H1 (cell line): ENCODE data around the gene GPT2. TPM values are rescaled to one million over a fixed set of nuclear protein-coding genes. Genes with fewer than 3 reads are reported as not detected.

Experiments
- CTCF ChIA-PET: fragments of 300-600 bp; sonication (Branson Sonifier 250); formaldehyde crosslinking; loops from one replicate; lab custom pipeline; 2021; ENCODE audit not compliant: partially characterized antibody; lab: Charles Lee
- POLR2A ChIA-PET: fragments of 300-600 bp; sonication (Branson Sonifier 250); formaldehyde crosslinking; loops from one replicate; lab custom pipeline; 2021; ENCODE audit warnings: inconsistent platforms; ENCODE audit not compliant: partially characterized antibody; lab: Charles Lee
- DNase-seq, 2 experiments: peaks; one replicate each; pipeline versions ENCODE4 v3.0.0 to v3.0.0-alpha.2; 2010 to 2022; ENCODE audit warnings: low spot score in 2 of 2, low read depth in 1 of 2, mixed read lengths in 1 of 2
- FAIRE-seq: peaks from 2 replicates; lab custom pipeline; 2011; peaks lifted over from hg19 to GRCh38; lab: Jason Lieb, UNC
- H2AFZ ChIP-seq: 2 replicates; pipeline ENCODE4 v1.8.1; 2012; ENCODE audit warnings: low read length, inconsistent platforms
- H2AK5ac ChIP-seq: 2 replicates; pipeline ENCODE4 v1.6.1; 2013; ENCODE audit warnings: low read depth, low read length
- H2BK120ac ChIP-seq: replicated peaks from 2 replicates; pipeline ENCODE3; 2013; ENCODE audit warnings: low read depth, low read length, inconsistent platforms
- H2BK12ac ChIP-seq: 2 replicates; pipeline ENCODE4 v1.6.1; 2013; ENCODE audit warnings: low read depth, low read length
- H2BK15ac ChIP-seq: 2 replicates; pipeline ENCODE4 v1.6.1; 2013; ENCODE audit warnings: low read length
- H2BK20ac ChIP-seq: 2 replicates; pipeline ENCODE4 v1.6.1; 2013; ENCODE audit warnings: low read length
- H2BK5ac ChIP-seq: 2 replicates; pipeline ENCODE4 v1.6.1; 2013; ENCODE audit warnings: low read depth, low read length
- H3K14ac ChIP-seq: 2 replicates; pipeline ENCODE4 v1.6.1; 2013; ENCODE audit warnings: inconsistent platforms; ENCODE audit not compliant: insufficient read length
- H3K18ac ChIP-seq: 2 replicates; pipeline ENCODE4 v1.6.1; 2013; ENCODE audit warnings: low read length; ENCODE audit errors: extremely low read depth
- H3K23ac ChIP-seq: 2 replicates; pipeline ENCODE4 v1.6.1; 2013; ENCODE audit warnings: inconsistent platforms; ENCODE audit not compliant: insufficient read length
- H3K23me2 ChIP-seq: 2 replicates; pipeline ENCODE4 v1.6.1; 2013; ENCODE audit warnings: low read depth, low read length
- H3K27ac ChIP-seq: 2 replicates; pipeline ENCODE4 v1.6.1; 2011; ENCODE audit warnings: low read depth, low read length, inconsistent platforms
- H3K27me3 ChIP-seq, 4 experiments: replicated peaks in 1 of 4; 1 replicate in 1 of 4; 2 replicates in 3 of 4; pipeline versions ENCODE4 v1.6.1 to v1.8.1; 2011 to 2013; ENCODE audit warnings: low read length in 3 of 4, mild to moderate bottlenecking in 3 of 4, inconsistent platforms in 2 of 4, mixed read lengths in 2 of 4, moderate library complexity in 1 of 4; ENCODE audit not compliant: control insufficient read depth in 3 of 4, insufficient read depth in 3 of 4; ENCODE audit errors: extremely low read depth in 1 of 4
- H3K36me3 ChIP-seq, 4 experiments: 2 replicates each; pipeline versions ENCODE4 v1.6.1 to v1.8.1; 2011 to 2013; ENCODE audit warnings: mild to moderate bottlenecking in 4 of 4, low read length in 3 of 4, moderate library complexity in 2 of 4, control low read depth in 1 of 4, inconsistent platforms in 1 of 4; ENCODE audit not compliant: insufficient read depth in 4 of 4, control insufficient read depth in 2 of 4
- H3K4ac ChIP-seq: replicated peaks from 2 replicates; pipeline ENCODE3; 2013; ENCODE audit warnings: low read length, low read depth, mixed read lengths, inconsistent platforms; ENCODE audit not compliant: insufficient read length
- H3K4me1 ChIP-seq, 4 experiments: replicated peaks in 1 of 4; 1 replicate in 1 of 4; 2 replicates in 3 of 4; pipeline versions ENCODE4 v1.6.1 to v1.8.1; 2011 to 2013; ENCODE audit warnings: low read length in 3 of 4, inconsistent platforms in 2 of 4, mixed read lengths in 1 of 4; ENCODE audit not compliant: insufficient read depth in 4 of 4, control insufficient read depth in 3 of 4
- H3K4me2 ChIP-seq, 2 experiments: 2 replicates each; pipeline versions ENCODE4 v1.6.1 to v1.8.1; 2011 to 2013; ENCODE audit warnings: low read depth in 2 of 2, low read length in 2 of 2, control low read depth in 1 of 2, inconsistent platforms in 1 of 2, mild to moderate bottlenecking in 1 of 2; ENCODE audit not compliant: insufficient read depth in 1 of 2
- H3K4me3 ChIP-seq, 4 experiments: fragments of 200-600, 300-600 bp in 1 of 4; sonication (generic), shearing (Covaris generic), sonication (Bioruptor Twin) in 1 of 4; 2 replicates each; pipeline versions ENCODE4 v1.5.1 to v1.8.1; 2011 to 2016; ENCODE audit warnings: low read length in 4 of 4, low read depth in 3 of 4, control low read depth in 2 of 4, inconsistent platforms in 2 of 4, mild to moderate bottlenecking in 2 of 4, mixed read lengths in 1 of 4, moderate library complexity in 1 of 4; ENCODE audit not compliant: insufficient read depth in 2 of 4; ENCODE audit errors: extremely low read depth in 1 of 4
- H3K56ac ChIP-seq: replicated peaks from 2 replicates; pipeline ENCODE3; 2013; ENCODE audit warnings: low read depth, mild to moderate bottlenecking, mixed read lengths, low read length, inconsistent platforms; ENCODE audit not compliant: insufficient read length
- H3K79me1 ChIP-seq: 2 replicates; pipeline ENCODE4 v1.6.1; 2013; ENCODE audit warnings: low read depth, low read length, control low read depth
- H3K79me2 ChIP-seq, 2 experiments: 2 replicates each; pipeline versions ENCODE4 v1.6.1 to v1.8.1; 2012 to 2013; ENCODE audit warnings: low read length in 2 of 2, mild to moderate bottlenecking in 2 of 2, inconsistent platforms in 1 of 2; ENCODE audit not compliant: insufficient read depth in 2 of 2, control insufficient read depth in 1 of 2
- H3K9ac ChIP-seq, 4 experiments: replicated peaks in 1 of 4; 1 replicate in 1 of 4; 2 replicates in 3 of 4; pipeline versions ENCODE4 v1.6.1 to v1.8.1; 2011 to 2013; ENCODE audit warnings: low read depth in 3 of 4, low read length in 3 of 4, control low read depth in 2 of 4, mild to moderate bottlenecking in 2 of 4, moderate library complexity in 2 of 4, inconsistent platforms in 1 of 4; ENCODE audit errors: extremely low read depth in 1 of 4
- H3K9me3 ChIP-seq, 2 experiments: 2 replicates each; pipeline versions ENCODE4 v1.6.1 to v1.8.1; 2012 to 2013; ENCODE audit warnings: mild to moderate bottlenecking in 2 of 2, moderate library complexity in 2 of 2, control low read depth in 1 of 2, inconsistent platforms in 1 of 2, low read depth in 1 of 2, low read length in 1 of 2, mixed read lengths in 1 of 2; ENCODE audit not compliant: insufficient read depth in 2 of 2
- H4K20me1 ChIP-seq, 2 experiments: replicated peaks in 1 of 2; 2 replicates each; pipeline versions ENCODE3 to v1.8.1; 2011 to 2013; ENCODE audit warnings: inconsistent platforms in 2 of 2, low read length in 2 of 2, mild to moderate bottlenecking in 1 of 2; ENCODE audit not compliant: insufficient read depth in 2 of 2, control insufficient read depth in 1 of 2
- H4K5ac ChIP-seq: 2 replicates; pipeline ENCODE4 v1.6.1; 2013; ENCODE audit warnings: low read length, low read depth, mixed read lengths, inconsistent platforms; ENCODE audit not compliant: insufficient read length
- H4K8ac ChIP-seq: 2 replicates; pipeline ENCODE4 v1.8.0; 2013; ENCODE audit warnings: mild to moderate bottlenecking, moderate library complexity, low read length, inconsistent platforms; ENCODE audit not compliant: insufficient read depth; ENCODE audit errors: extremely low read depth
- H4K91ac ChIP-seq: replicated peaks from 2 replicates; pipeline ENCODE3; 2013; ENCODE audit warnings: low read length, mixed read lengths, inconsistent platforms; ENCODE audit not compliant: insufficient read length
- RFX5 ChIP-seq: IDR thresholded peaks from 2 replicates; pipeline ENCODE4 v1.6.1; 2011; ENCODE audit warnings: low read depth, low read length, improper control_type of control experiment, borderline replicate concordance
- RXRA ChIP-seq: IDR thresholded peaks from 2 replicates; pipeline ENCODE4 v1.6.1; 2011; ENCODE audit warnings: low read depth, mild to moderate bottlenecking, low read length, moderate library complexity; ENCODE audit not compliant: insufficient read depth
- TAF1 ChIP-seq: IDR thresholded peaks from 2 replicates; pipeline ENCODE4 v1.6.1; 2011; ENCODE audit warnings: mild to moderate bottlenecking, low read depth, low read length
- WGBS, 2 experiments: shearing (Covaris generic) in 1 of 2; methylation state at CpG; one replicate each; pipeline versions ENCODE4 v1.1.6 to v1.1.7; 2013 to 2015; ENCODE audit warnings: low lambda C conversion rate in 2 of 2, mixed read lengths in 2 of 2, inconsistent platforms in 1 of 2, low coverage in 1 of 2, missing lambda C conversion rate in 1 of 2; ENCODE audit not compliant: insufficient replicate concordance in 2 of 2, insufficient coverage in 1 of 2, insufficient read length in 1 of 2; ENCODE audit errors: extremely low coverage in 1 of 2, missing lambda C conversion rate in 1 of 2; 5-methylcytosine and 5-hydroxymethylcytosine counted together
- polyA plus RNA-seq, 7 experiments: library from polyadenylated mRNA; depleted of rRNA in 3 of 7; stranded (reverse) in 5 of 7; unstranded in 2 of 7; fragments of >200 nt in 5 of 7; fragments of 200-250 nt in 2 of 7; gene quantifications; 1 replicate in 5 of 7; 2 replicates in 1 of 7; 4 replicates in 1 of 7; pipeline versions ENCODE4 v1.2.1 to v1.2.3, GENCODE V29; 2011 to 2013; ENCODE audit warnings: missing spikeins in 2 of 7, mixed read lengths in 2 of 7
- total RNA-seq: library from RNA; stranded (reverse); fragmentation: NEBNext Ultra II Directional; extraction: Animal tissue kit (Norgen Biotek cat#: 25700); gene quantifications from 2 replicates; pipeline ENCODE4 v1.2.1, GENCODE V29; 2021

Gene GPT2
- total and polyA plus RNA-seq, 2 of the 8 experiments (the other 6 are each of a cell fraction or from before 2014, with no cell fraction given) = 71.6 to 94.1 TPM

GRCh38 chr16:46895399-46896313, 11.5 kb downstream of the GPT2 start:
- no peak overlapping the region for H2BK15ac ChIP-seq
- H4K91ac ChIP-seq = no peak overlapping the region
- H2BK12ac ChIP-seq = no peak overlapping the region
- H2BK5ac ChIP-seq = no peak overlapping the region
- H2AK5ac ChIP-seq = no peak overlapping the region
- ChIA-PET CTCF (interaction anchor here (0.7 to 1.7 kb wide), 6 partner anchors 9 to 222 kb away, joined by 3 to 8 read pairs (median 4); no protein-coding TSS in a partner anchor), POLR2A (interaction anchor here (0.6 to 22.7 kb wide), 12 partner anchors 8 to 204 kb away, joined by 3 to 580 read pairs (median 4); partner anchors contain the start of gene GPT2)
- H3K18ac ChIP-seq = no peak overlapping the region
- peaks cover 11 to 73% of the 10 kb centered on the region in 2 experiments for H3K79me2 ChIP-seq
- no peaks in the 10 kb centered on the region for H3K9me3 ChIP-seq
- no peak overlapping the region for H2BK20ac ChIP-seq
- no peaks in the 10 kb centered on the region for H3K27me3 ChIP-seq
- H4K5ac ChIP-seq = no peak overlapping the region
- H3K4me1 ChIP-seq = peaks cover 0 to 7% (median 0%) of the 10 kb centered on the region in 4 experiments; a peak in 2 of 7 replicates
- H3K23me2 ChIP-seq = no peaks in the 10 kb centered on the region
- H3K9ac ChIP-seq = no peak overlapping the region
- no peak overlapping the region for H2AFZ ChIP-seq
- H3K36me3 ChIP-seq = peaks cover 3 to 43% (median 11%) of the 10 kb centered on the region in 4 experiments; a peak in 7 of 8 replicates
- H4K8ac ChIP-seq = no peak overlapping the region
- no peak for TF ChIP-seq RFX5
- TF ChIP-seq RXRA = no peak
- no peak for TF ChIP-seq TAF1
- no peak overlapping the region for H2BK120ac ChIP-seq
- 93% methylated on average over 9 of the region's 9 CpGs; no CpG with 5 or more reads in 1 of the 2 experiments for WGBS, 2 experiments
- H3K79me1 ChIP-seq = peaks cover 14% of the 10 kb centered on the region
- FAIRE-seq (no peak), DNase-seq (no peak)
- no peak overlapping the region for H3K4me2 ChIP-seq
- H3K27ac ChIP-seq = no peak overlapping the region
- H3K4me3 ChIP-seq = no peak overlapping the region
- no peak overlapping the region for H3K14ac ChIP-seq
- H4K20me1 ChIP-seq = peaks cover 20 to 25% of the 10 kb centered on the region in 2 experiments
- H3K56ac ChIP-seq = no peak overlapping the region
- no peak overlapping the region for H3K4ac ChIP-seq
- no peak overlapping the region for H3K23ac ChIP-seq
